Measurements from ENCODE around the gene C1R. TPM values are rescaled to one million over a fixed set of nuclear protein-coding genes. Genes with fewer than 3 reads are reported as not detected.

The C1R gene
- total RNA-seq, 2 experiments from 2014 or later = 0.84 to 1.2 TPM

GRCh38 chr12:7103837-7104584, 11.8 kb upstream of the C1R start:
- ChIA-PET POLR2A (no interaction called here), CTCF (interaction anchor here (0.9 kb wide), 1 partner anchor 11 kb away, joined by 3 read pairs; the partner anchor contains the start of gene C1R)

- CTCF ChIA-PET = interaction anchor here (1.1 kb wide), 1 partner anchor 11 kb away, joined by 3 read pairs; no protein-coding TSS in a partner anchor
- POLR2A ChIA-PET = no interaction called here
Measured at GRCh38 chr12:7102582-7102981, 10.3 kb upstream of the C1R start.

GRCh38 chr12:7101694-7102131, 9.5 kb upstream of the C1R start:
- POLR2A ChIA-PET = no interaction called here
- CTCF ChIA-PET = no interaction called here

- ChIA-PET CTCF (no interaction called here), POLR2A (no interaction called here)
Measured at GRCh38 chr12:7101047-7101693, 8.9 kb upstream of the C1R start.

- ChIA-PET CTCF (no interaction called here), POLR2A (no interaction called here)
Measured at GRCh38 chr12:7100239-7100638, 8.0 kb upstream of the C1R start.

- CTCF ChIA-PET = no interaction called here
- POLR2A ChIA-PET = no interaction called here
Measured at GRCh38 chr12:7099290-7099996, 7.2 kb upstream of the C1R start.

- ChIA-PET POLR2A (no interaction called here), CTCF (interaction anchor here (2.1 kb wide), 1 partner anchor 11 kb away, joined by 7 read pairs; the partner anchor contains the start of gene C1RL)
Measured at GRCh38 chr12:7096979-7097378, 4.7 kb upstream of the C1R start.

GRCh38 chr12:7096006-7096932, 4.0 kb upstream of the C1R start:
- POLR2A ChIA-PET = no interaction called here

GRCh38 chr12:7093892-7094291, 1.6 kb upstream of the C1R start:
- ChIA-PET CTCF (interaction anchor here (0.6 to 1.6 kb wide), 4 partner anchors 13 to 25 kb away, joined by 3 to 10 read pairs (median 5); partner anchors contain the start of gene C1RL), POLR2A (interaction anchor here (1.8 kb wide), 1 partner anchor 14 kb away, joined by 8 read pairs; no protein-coding TSS in a partner anchor)

More at GRCh38 chr12:7096006-7096932, 4.0 kb upstream of the C1R start:
- CTCF ChIA-PET = interaction anchor here (2.1 kb wide), 1 partner anchor 12 kb away, joined by 7 read pairs; the partner anchor contains the start of gene C1RL

- CTCF ChIA-PET = interaction anchor here (0.6 to 1.6 kb wide), 5 partner anchors 14 to 60 kb away, joined by 3 to 10 read pairs (median 5); partner anchors contain the start of gene C1RL
- POLR2A ChIA-PET = interaction anchor here (1.8 kb wide), 1 partner anchor 15 kb away, joined by 8 read pairs; no protein-coding TSS in a partner anchor
Measured at GRCh38 chr12:7093486-7093885, 1.2 kb upstream of the C1R start.

- POLR2A ChIA-PET = interaction anchor here (1.8 kb wide), 1 partner anchor 15 kb away, joined by 8 read pairs; no protein-coding TSS in a partner anchor
- CTCF ChIA-PET = interaction anchor here (0.8 to 1.6 kb wide), 9 partner anchors 10 to 142 kb away, joined by 3 to 10 read pairs (median 4); partner anchors contain the start of genes C1RL and PTPN6
Measured at GRCh38 chr12:7092986-7093460, 778 bp upstream of the C1R start.

GRCh38 chr12:7091660-7092228, 501 bp downstream of the C1R start:
- ChIA-PET POLR2A (interaction anchor here (0.6 kb wide), 1 partner anchor 15 kb away, joined by 3 read pairs; no protein-coding TSS in a partner anchor), CTCF (interaction anchor here (0.6 to 1.8 kb wide), 4 partner anchors 13 to 148 kb away, joined by 3 to 6 read pairs (median 3); partner anchors contain the start of genes C12orf57, PTPN6 and RNU7-1)

GRCh38 chr12:7091171-7091570, 1.1 kb downstream of the C1R start:
- POLR2A ChIA-PET = interaction anchor here (0.6 kb wide), 1 partner anchor 16 kb away, joined by 3 read pairs; no protein-coding TSS in a partner anchor
- CTCF ChIA-PET = interaction anchor here (0.6 to 1.8 kb wide), 2 partner anchors 60 to 147 kb away, joined by 3 to 6 read pairs; partner anchors contain the start of genes C12orf57 and RNU7-1

GRCh38 chr12:7090222-7090998, 1.8 kb downstream of the C1R start:
- ChIA-PET CTCF (interaction anchor here (1.3 to 1.8 kb wide), 2 partner anchors 146 to 365 kb away, joined by 4 to 6 read pairs; partner anchors contain the start of genes C12orf57 and RNU7-1), POLR2A (no interaction called here)

- ChIA-PET CTCF (interaction anchor here (1.3 kb wide), 1 partner anchor 364 kb away, joined by 4 read pairs; no protein-coding TSS in a partner anchor), POLR2A (no interaction called here)
Measured at GRCh38 chr12:7089196-7089871, 2.9 kb downstream of the C1R start.

GRCh38 chr12:7083125-7083524, 9.1 kb downstream of the C1R start:
- ChIA-PET POLR2A (no interaction called here), CTCF (interaction anchor here (1.2 kb wide), 1 partner anchor 10 kb away, joined by 3 read pairs; no protein-coding TSS in a partner anchor)
